ENCODE measurements around the gene GRIK1.
"Not testable (repeated sequence)": the region's sequence is repeated elsewhere in the genome, so short reads cannot be mapped to it uniquely, and the experiment has no call there.

The GRIK1 gene

GRCh38 chr21:29626801-29627470 is 312.9 kb downstream of the GRIK1 start:
- in situ Hi-C loops (cut with MboI; ENCODE audit: low sequenced_read_pairs) = no loop called here

DNA sequence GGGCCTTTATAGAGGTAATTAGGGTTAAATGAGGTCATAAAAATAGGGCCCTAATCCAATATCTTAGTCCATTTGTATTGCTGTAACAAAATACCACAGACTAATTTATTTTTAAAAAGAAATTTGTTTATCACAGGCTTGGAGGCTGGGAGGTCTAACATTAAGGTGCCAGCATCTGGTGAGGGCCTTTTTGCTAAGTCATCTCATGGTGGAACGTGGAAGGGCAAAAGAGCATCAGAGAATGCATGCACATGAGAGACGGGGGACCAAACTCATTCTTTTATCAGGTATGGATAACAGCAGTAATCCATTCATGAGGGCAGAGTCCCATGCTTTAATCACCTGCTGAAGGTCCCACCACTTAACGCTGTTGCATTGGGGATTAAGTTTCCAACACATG is 313.8 kb downstream of the GRIK1 start:
- in situ Hi-C loops (cut with MboI; ENCODE audit: low sequenced_read_pairs) = no loop called here

- in situ Hi-C loops (cut with MboI; ENCODE audit: low sequenced_read_pairs) = no loop called here
Observed at GRCh38 chr21:29624776-29625175, 315.0 kb downstream of the GRIK1 start.

GRCh38 chr21:29621525-29621924 is 318.3 kb downstream of the GRIK1 start:
- in situ Hi-C loops (cut with MboI; ENCODE audit: low sequenced_read_pairs) = no loop called here

DNA sequence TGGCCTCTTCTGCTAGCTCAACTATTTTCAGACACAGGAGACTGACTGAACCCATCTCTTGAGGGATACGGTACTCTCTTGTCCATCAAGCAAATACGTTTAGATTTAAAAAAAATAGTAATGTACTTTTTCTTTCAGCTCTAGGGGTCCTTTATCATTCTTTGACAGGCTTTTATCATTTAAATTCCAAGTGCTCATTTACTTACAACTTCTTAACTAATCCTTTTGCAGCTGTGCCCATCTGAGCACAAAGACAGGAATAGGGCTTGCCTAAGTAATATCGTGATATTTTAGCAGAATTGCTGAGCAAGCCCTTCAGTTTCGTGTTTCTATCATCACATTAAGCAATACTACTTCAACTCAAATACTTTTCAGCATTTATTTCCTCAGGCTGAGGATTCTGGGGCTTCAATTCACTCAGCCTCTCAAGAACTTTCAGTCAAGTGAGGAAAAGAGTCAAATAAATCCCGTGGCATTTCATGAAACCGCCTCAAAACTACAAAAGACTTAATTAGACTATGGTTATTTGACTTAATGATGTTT is 323.5 kb downstream of the GRIK1 start:
- in situ Hi-C loops (cut with MboI; ENCODE audit: low sequenced_read_pairs) = no loop called here

DNA sequence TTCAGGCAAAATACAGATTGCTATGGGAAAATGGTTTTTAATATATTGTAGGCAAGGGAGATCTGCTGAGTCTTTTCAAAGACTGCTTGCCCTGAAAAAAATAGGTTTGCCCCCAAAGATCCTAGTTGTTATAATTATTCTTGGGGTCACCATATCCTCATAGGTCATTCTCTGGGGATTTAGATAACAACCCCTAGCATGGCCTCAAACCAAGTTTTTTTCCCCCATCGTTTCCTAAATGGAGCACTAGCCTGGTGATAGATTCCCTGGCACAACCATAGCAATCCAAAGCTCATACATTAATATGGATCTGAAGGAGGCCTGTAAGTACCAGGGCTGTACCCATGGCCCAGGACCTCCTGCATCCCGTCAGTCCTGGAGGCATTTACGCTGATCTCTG is 325.9 kb downstream of the GRIK1 start:
- in situ Hi-C loops (cut with MboI; ENCODE audit: low sequenced_read_pairs) = no loop called here

DNA sequence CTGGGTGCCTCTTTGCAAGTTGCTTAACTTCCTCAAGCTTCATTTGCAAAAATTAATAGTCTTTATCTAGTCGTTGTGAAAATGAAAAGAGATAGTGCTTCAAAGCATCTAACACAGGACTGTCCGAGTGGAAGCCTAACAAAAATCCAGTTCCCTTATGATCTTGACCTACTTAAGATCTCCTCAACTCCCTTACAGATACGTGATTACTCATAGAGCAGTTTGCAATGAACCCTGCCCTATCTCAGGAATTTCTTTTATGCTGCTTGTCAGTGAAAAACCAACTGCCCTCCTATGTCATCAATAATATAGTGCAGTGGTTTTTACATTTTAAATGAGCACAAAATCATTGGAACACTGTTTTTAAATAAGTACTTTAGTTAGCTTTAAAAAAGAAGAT is 326.8 kb downstream of the GRIK1 start:
- in situ Hi-C loops (cut with MboI; ENCODE audit: low sequenced_read_pairs) = no loop called here

DNA sequence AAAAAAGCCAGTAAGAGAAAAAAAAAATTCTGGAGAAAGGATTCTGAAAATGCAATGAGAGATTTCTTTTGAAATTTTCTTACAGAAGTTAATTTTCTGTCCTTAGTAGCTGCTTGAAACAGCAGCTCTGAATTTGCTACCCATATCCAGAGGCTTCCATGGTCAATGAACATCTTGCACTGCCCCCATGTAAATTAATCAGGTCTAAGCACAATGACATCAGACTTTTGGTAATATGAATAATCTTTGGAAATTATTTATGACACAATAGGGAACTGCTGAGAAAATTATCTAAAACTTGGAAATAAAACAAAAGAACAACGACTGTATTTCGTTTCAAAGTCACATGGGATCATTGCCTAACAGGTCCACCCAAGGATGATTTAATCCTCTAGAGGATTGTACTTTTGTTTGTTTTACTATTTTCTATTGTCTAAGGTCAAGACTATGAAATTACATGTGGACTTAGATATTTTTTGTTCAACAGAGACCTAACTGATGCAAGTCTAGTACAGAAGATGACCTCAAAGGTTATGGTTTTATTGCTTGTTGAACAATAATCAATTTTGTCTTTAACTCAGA is 328.9 kb downstream of the GRIK1 start:
- in situ Hi-C loops (cut with MboI; ENCODE audit: low sequenced_read_pairs) = no loop called here

DNA sequence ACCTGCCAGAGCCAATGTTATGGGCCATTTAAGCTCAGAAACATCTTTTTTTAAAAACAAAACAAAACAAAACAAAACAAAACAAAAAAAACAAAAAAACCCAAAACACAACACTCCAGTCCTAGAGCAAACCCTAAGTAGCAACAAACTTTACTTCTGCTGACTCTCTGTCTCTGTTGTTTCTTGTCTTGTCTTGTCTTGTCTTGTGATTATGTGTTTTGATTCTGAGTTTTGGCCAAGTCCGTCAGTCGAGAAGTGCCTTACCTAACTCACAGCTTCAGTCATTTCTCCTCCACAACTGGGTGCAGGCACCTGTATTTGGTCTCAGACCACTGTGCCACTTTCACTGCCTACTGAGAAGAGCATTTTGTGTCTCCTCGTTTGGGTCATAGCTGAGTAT is 333.2 kb downstream of the GRIK1 start:
- in situ Hi-C loops (cut with MboI; ENCODE audit: low sequenced_read_pairs) = no loop called here

DNA sequence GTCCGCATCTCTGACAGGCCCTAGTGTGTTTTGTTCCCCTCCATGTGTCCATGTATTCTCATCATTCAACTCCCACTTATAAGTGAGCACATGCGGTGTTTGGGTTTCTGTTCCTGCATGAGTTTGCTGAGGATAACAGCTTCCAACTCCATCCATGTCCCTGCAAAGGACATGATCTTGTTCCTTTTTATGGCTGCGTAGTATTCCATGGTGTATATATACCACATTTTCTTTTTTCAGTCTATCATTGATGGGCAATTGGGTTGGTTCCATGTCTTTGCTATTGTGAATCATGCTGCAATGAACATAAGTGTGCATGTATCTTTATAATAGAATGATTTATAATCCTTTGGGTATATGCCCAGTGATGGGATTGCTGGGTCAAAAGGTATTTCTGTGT is 334.6 kb downstream of the GRIK1 start:
- in situ Hi-C loops (cut with MboI; ENCODE audit: low sequenced_read_pairs) = not testable (repeated sequence)

DNA sequence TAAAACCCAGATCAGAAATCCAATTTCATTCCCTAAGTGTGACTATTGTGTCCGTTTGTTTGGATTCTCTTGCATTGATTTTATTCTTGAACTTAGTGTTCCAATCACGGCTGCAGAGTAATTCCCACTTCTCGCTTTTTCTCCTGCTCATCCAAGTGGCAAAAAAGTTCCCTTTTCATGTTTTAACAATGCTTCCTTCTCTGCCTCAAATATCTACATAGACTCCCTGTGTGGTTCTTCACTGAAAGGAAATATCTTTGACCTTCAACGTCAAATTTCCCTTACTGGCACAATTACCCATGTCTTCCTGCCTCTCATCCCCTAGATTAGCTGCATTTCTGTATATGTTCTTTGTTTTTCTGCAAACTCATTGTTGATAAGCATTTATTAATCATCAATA is 335.7 kb downstream of the GRIK1 start:
- in situ Hi-C loops (cut with MboI; ENCODE audit: low sequenced_read_pairs) = no loop called here

GRCh38 chr21:29601047-29601446 is 338.7 kb downstream of the GRIK1 start:
- in situ Hi-C loops (cut with MboI; ENCODE audit: low sequenced_read_pairs) = no loop called here

- in situ Hi-C loops (cut with MboI; ENCODE audit: low sequenced_read_pairs) = no loop called here
Observed at GRCh38 chr21:29586696-29587095, 353.1 kb downstream of the GRIK1 start.

- in situ Hi-C loops (cut with MboI; ENCODE audit: low sequenced_read_pairs) = no loop called here
Observed at GRCh38 chr21:29585462-29585861, 354.3 kb downstream of the GRIK1 start.

DNA sequence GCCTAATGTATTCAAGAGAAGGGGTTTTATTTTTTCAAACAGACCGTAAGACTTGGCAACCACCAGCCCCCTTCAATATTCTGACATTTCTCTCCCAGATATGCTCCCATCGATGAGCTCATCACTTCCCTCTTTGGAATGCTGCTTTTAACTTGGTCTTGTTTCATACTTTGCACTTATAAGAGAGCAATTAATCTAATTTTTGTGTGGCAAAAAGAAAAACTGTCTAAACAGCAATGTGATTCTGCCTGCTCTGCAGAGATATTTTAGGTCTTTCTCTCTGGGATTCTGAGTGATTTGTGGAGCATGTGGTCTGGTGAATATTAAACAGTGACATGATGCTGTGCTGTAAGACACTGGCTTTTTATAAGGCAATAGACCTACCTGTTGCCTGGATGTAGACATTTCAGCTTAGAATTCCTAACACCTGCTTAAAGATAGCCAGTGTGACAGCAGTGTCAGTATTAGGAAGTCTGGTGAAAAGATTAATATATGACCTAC is 356.3 kb downstream of the GRIK1 start:
- in situ Hi-C loops (cut with MboI; ENCODE audit: low sequenced_read_pairs) = no loop called here

DNA sequence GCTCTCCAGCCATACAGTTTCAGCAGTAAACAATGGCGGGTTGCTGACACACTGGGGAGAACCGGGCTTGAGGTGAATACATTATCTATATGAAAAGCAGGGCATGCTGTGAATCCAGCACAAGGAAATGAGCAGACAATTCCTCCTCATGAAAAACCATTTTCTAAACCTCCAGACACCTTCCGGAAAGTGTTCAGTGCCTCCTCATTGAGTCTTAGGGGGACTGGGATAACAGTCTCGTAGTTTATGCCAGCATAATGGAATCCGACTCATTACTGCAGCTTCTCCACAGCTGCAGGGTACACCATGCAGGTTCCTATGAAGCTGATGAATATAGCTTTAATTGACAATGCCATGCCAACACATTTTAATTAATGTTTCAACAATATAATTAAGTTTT is 356.9 kb downstream of the GRIK1 start:
- in situ Hi-C loops (cut with MboI; ENCODE audit: low sequenced_read_pairs) = no loop called here

GRCh38 chr21:29581393-29581792 is 358.4 kb downstream of the GRIK1 start:
- in situ Hi-C loops (cut with MboI; ENCODE audit: low sequenced_read_pairs) = no loop called here

GRCh38 chr21:29580732-29581285 is 359.0 kb downstream of the GRIK1 start:
- in situ Hi-C loops (cut with MboI; ENCODE audit: low sequenced_read_pairs) = no loop called here

DNA sequence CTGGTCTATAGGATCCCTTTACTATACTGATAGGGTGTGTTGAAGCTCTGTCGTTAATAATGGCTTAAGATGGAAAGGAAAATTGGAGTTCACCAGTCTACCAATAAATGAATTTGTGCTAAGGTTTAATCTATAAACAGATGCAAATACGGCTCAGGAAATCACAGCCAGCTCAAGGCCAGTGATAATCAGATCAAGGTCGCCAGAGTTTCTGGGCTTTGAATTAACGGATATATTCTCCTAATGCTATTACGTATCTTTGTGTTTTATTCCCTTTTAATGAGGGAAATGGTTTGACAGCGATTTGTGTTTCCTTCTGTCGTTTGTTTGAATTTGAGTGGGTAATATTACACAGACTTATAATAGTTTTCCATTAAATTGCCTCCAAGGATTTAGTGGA is 361.5 kb downstream of the GRIK1 start:
- in situ Hi-C loops (cut with MboI; ENCODE audit: low sequenced_read_pairs) = no loop called here

GRCh38 chr21:29571949-29572348 is 367.8 kb downstream of the GRIK1 start:
- in situ Hi-C loops (cut with MboI; ENCODE audit: low sequenced_read_pairs) = no loop called here

DNA sequence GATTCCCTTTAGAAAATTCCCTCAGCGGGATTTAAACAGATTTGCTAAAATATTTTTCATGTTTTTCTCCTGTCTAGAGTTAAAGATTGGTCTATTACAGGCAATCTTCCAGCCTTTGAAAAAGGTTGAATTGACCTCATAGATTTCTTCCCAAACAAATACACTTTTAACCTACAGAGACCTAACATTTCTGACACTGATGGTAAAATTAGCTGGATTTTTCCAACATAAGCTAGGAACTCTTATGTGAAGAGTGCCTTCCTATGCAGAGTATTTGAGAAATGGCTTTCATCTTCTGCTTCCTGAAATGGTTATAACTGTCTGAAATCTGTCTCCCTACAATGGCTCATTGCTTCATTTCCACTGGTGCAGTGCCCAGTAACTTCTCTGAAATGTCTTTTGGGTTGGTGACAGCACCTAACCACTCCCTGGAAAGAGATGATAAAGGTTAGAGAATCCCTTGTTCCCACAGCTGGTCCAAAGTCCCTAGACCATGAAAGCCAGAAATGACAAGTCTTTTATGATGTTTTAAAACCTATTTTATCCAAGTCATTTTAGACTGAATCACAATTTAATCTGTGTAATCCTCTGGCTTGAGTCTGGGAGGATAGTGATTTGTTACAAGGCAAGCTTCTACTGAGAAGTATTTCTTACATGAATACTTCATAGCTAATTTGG is 371.6 kb downstream of the GRIK1 start:
- in situ Hi-C loops (cut with MboI; ENCODE audit: low sequenced_read_pairs) = no loop called here
